Astrocyte of the spinal cord (primary cell): Measurements from ENCODE around the gene MPC2.
"Not testable (repeated sequence)": the region's sequence is repeated elsewhere in the genome, so short reads cannot be mapped to it uniquely, and the experiment has no call there.

Experiments
- DNase-seq: peaks from one replicate; pipeline ENCODE4 v3.0.0; 2011; ENCODE audit warnings: low read depth, low spot score
- H3K4me3 ChIP-seq: 2 replicates; pipeline ENCODE4 v1.5.1; 2011; ENCODE audit warnings: low read depth, mild to moderate bottlenecking, low read length, moderate library complexity
- CTCF ChIP-seq: IDR thresholded peaks from 2 replicates; pipeline ENCODE4 v1.5.1; 2012; ENCODE audit warnings: low read depth, mild to moderate bottlenecking, low read length, inconsistent platforms
- in situ Hi-C: cut with HindIII; loops from 2 replicates; pipeline ENCODE4 v1.10.0; 2017; ENCODE audit warnings: low sequenced_read_pairs

The MPC2 gene

DNA sequence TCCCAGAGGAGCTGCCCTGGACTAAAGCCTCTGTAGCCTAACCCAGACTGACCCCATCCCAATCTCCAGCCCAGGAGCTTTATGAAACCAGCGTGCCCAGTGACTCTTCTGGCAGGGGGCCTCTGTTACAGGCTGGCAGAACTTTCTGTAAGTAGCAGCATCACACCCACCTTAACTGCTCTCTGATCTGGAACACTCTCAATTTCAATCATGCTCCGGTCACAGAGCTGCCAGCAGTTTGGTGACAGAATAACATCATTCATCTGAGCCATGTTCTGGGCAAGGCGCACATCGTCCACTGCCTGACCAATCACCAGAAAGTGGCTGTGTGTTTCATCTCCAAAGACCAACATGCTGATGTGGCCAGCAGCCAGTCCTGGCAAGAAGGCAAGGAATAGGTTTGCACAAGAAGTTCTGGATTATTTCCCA lies 37.6 kb downstream of the MPC2 start:
- H3K4me3 ChIP-seq, result no peak overlapping the region
- in situ Hi-C loops, result no loop called here
- DNase-seq, result peak; percentile 33
- TF ChIP-seq CTCF, result no peak

GRCh38 chr1:167898578-167899222 lies 38.2 kb downstream of the MPC2 start:
- in situ Hi-C loops, result no loop called here
- no peak for TF ChIP-seq CTCF
- no peak for DNase-seq
- no peak overlapping the region for H3K4me3 ChIP-seq

DNA sequence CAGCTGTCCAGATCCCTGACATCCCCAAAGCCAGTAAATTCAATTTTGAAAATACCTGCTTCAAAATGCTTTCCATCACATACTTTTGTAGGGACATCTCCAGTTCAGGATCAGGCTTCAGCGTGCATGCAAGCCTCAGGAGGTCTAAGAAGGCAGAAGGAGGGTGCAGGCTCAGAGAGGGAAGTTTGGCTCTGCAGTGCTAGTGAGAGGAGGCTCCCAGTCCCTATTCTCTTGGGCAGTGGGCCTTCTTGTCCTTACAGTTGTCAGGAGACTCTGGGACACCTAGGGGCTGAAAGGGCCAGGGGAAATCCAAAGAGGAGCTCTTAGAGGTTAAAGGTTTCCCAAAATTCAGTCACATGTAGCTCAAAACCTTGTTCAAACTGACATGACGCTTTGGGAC lies 43.1 kb downstream of the MPC2 start:
- no peak for DNase-seq
- no peak overlapping the region for H3K4me3 ChIP-seq
- no peak for TF ChIP-seq CTCF
- in situ Hi-C loops, result no loop called here

DNA sequence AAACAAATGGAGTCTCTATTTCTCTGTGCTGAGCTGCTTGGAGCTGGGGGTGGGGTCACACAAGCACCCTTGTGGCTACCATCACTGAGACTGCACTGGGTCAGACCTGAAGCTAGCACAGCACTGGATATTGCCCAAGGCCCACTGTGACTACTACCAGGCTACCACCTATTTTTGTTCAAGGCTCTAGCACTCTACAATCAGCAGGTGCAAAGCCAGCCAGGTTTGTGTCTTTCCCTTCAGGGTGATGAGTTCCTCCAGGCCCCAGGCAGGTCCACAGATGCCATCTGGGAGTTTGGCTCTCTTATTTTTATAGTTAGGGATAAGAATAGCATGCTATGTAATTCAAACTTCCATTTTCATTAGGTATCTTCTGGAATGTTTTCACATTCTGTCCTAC lies 46.5 kb downstream of the MPC2 start:
- no peak for DNase-seq
- in situ Hi-C loops, result no loop called here
- no peak overlapping the region for H3K4me3 ChIP-seq
- no peak for TF ChIP-seq CTCF

- H3K4me3 ChIP-seq, DNase-seq, in situ Hi-C loops: not testable (repeated sequence)
Observed at GRCh38 chr1:167887187-167887586, 49.7 kb downstream of the MPC2 start.

- no peak for TF ChIP-seq CTCF
- no peak for DNase-seq
- in situ Hi-C loops, result no loop called here
- H3K4me3 ChIP-seq, result no peak overlapping the region
Observed at GRCh38 chr1:167882376-167882775, 54.5 kb downstream of the MPC2 start.

DNA sequence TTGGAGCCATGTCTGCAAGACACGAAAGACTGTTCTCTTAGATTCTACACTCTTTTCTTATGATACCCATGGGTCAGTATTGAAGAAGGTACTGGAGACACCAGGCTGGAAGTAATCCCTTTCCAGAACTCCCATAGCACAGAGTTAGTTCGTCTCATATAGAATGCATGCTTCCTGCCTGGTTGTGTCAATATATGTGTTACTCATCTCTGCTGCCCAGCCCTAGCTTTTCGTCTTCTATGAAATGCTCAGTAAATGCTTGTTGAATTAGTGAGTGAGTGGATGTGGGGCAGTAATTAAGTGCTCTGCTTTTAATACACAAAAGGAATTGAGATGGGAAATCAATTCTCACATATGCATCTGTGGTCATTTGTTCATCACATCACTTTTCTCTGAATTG lies 55.1 kb downstream of the MPC2 start:
- no peak overlapping the region for H3K4me3 ChIP-seq
- no peak for TF ChIP-seq CTCF
- peak; percentile 9 for DNase-seq
- in situ Hi-C loops, result no loop called here
